HepG2 (cell line): ENCODE data around the gene SLC2A11. TPM values are rescaled to one million over a fixed set of nuclear protein-coding genes. Genes with fewer than 3 reads are reported as not detected.
A peak's percentile ranks its signal among the peaks of the same experiment; 100 is the strongest.

Experiments
- AGO2 ChIP-seq: fragments of 200-400 bp; formaldehyde crosslinking; optimal IDR thresholded peaks from 2 replicates; pipeline ENCODE3; 2017; ENCODE audit warnings: mild to moderate bottlenecking, low read depth, low read length, moderate library complexity
- ATAD3A ChIP-seq: sonication (generic); formaldehyde crosslinking; IDR thresholded peaks from 2 replicates; pipeline ENCODE4 v1.4.0; 2020; ENCODE audit warnings: missing genetic modification reagents
- EP300 ChIP-seq, 3 experiments: sonication (generic) in 1 of 3; formaldehyde crosslinking in 1 of 3; IDR thresholded peaks; 2 replicates each; pipeline versions ENCODE4 v1.5.1 to v1.6.1; 2011 to 2020; ENCODE audit warnings: low read depth in 2 of 3, low read length in 2 of 3, borderline replicate concordance in 1 of 3, improper control_type of control experiment in 1 of 3, mild to moderate bottlenecking in 1 of 3, missing genetic modification reagents in 1 of 3, moderate library complexity in 1 of 3
- FOXA1 ChIP-seq, 2 experiments: fragments of 450-650 bp in 1 of 2; sonication (generic) in 1 of 2; formaldehyde crosslinking in 1 of 2; IDR thresholded peaks; 2 replicates each; pipeline versions ENCODE4 v1.4.0 to v1.6.1; 2016 to 2020; ENCODE audit warnings: missing genetic modification reagents in 1 of 2
- FOXP1 ChIP-seq, 2 experiments: fragments of 450-650 bp in 1 of 2; IDR thresholded peaks; 2 replicates each; pipeline ENCODE4 v1.6.1; 2017 to 2018; ENCODE audit warnings: antibody characterized with exemption in 1 of 2
- MTF2 ChIP-seq: sonication (generic); formaldehyde crosslinking; IDR thresholded peaks from 2 replicates; pipeline ENCODE4 v1.5.0; 2020; ENCODE audit warnings: missing genetic modification reagents, borderline replicate concordance
- NKX3-1 ChIP-seq: sonication (generic); formaldehyde crosslinking; IDR thresholded peaks from 2 replicates; pipeline ENCODE4 v1.5.0; 2020; ENCODE audit warnings: missing genetic modification reagents
- NRL ChIP-seq: sonication (generic); formaldehyde crosslinking; IDR thresholded peaks from 2 replicates; pipeline ENCODE4 v1.5.0; 2020; ENCODE audit warnings: missing genetic modification reagents, mild to moderate bottlenecking, moderate library complexity, borderline replicate concordance
- PHF21A ChIP-seq: sonication (generic); formaldehyde crosslinking; IDR thresholded peaks from 2 replicates; pipeline ENCODE4 v1.5.0; 2020; ENCODE audit warnings: mild to moderate bottlenecking, missing genetic modification reagents
- PHF8 ChIP-seq: sonication (generic); formaldehyde crosslinking; IDR thresholded peaks from 2 replicates; pipeline ENCODE4 v1.5.0; 2020; ENCODE audit warnings: missing genetic modification reagents
- SSRP1 ChIP-seq: IDR thresholded peaks from 2 replicates; pipeline ENCODE4 v1.6.1; 2016; ENCODE audit warnings: control low read depth
- THAP11 ChIP-seq: IDR thresholded peaks from 2 replicates; pipeline ENCODE4 v1.6.1; 2016; ENCODE audit warnings: missing biosample characterization, missing genetic modification reagents
- XBP1 ChIP-seq: sonication (generic); formaldehyde crosslinking; IDR thresholded peaks from 2 replicates; pipeline ENCODE4 v1.5.0; 2020; ENCODE audit warnings: missing genetic modification reagents
- ZNF235 ChIP-seq: sonication (generic); formaldehyde crosslinking; IDR thresholded peaks from 2 replicates; pipeline ENCODE4 v1.8.1; 2023; ENCODE audit warnings: mild to moderate bottlenecking, missing genetic modification reagents, borderline replicate concordance
- ZNF317 ChIP-seq: sonication (generic); formaldehyde crosslinking; IDR thresholded peaks from 2 replicates; pipeline ENCODE4 v1.5.0; 2020; ENCODE audit warnings: mild to moderate bottlenecking, missing genetic modification reagents
- ZNF564 ChIP-seq: sonication (generic); formaldehyde crosslinking; IDR thresholded peaks from 2 replicates; pipeline ENCODE4 v1.8.1; 2023; ENCODE audit warnings: mild to moderate bottlenecking, missing genetic modification reagents
- ZNF569 ChIP-seq: sonication (generic); formaldehyde crosslinking; IDR thresholded peaks from 2 replicates; pipeline ENCODE4 v1.5.0; 2020; ENCODE audit warnings: mild to moderate bottlenecking, missing genetic modification reagents, moderate library complexity, borderline replicate concordance
- ZNF773 ChIP-seq: sonication (generic); formaldehyde crosslinking; IDR thresholded peaks from 2 replicates; pipeline ENCODE4 v1.4.0; 2020; ENCODE audit warnings: missing genetic modification reagents, borderline replicate concordance
- polyA plus RNA-seq, 8 experiments: library from polyadenylated mRNA; depleted of rRNA in 3 of 8; stranded (reverse) in 7 of 8; unstranded in 1 of 8; fragments of >200 nt; fragmentation: Illumina TruSeq in 4 of 8; extraction: Trizol in 4 of 8; gene quantifications; 2 replicates each; pipeline versions ENCODE4 v1.2.1 to v1.2.3, GENCODE V29; 2011 to 2016; ENCODE audit warnings: low read depth in 4 of 8, missing spikeins in 1 of 8, mixed read lengths in 1 of 8; ENCODE audit not compliant: insufficient read depth in 1 of 8
- total RNA-seq, 5 experiments: library from RNA; depleted of rRNA; stranded (reverse); fragments of >200 nt; fragmentation: Illumina TruSeq; extraction: Trizol; gene quantifications; 2 replicates each; pipeline ENCODE4 v1.2.3, GENCODE V29; 2016; ENCODE audit warnings: low read depth in 1 of 5
- TF ChIP-seq, protein P1 (sequence below): sonication (generic); formaldehyde crosslinking; IDR thresholded peaks from 2 replicates; pipeline ENCODE4 v1.4.0; 2020; ENCODE audit warnings: mild to moderate bottlenecking, missing genetic modification reagents
- TF ChIP-seq, protein P2 (sequence below): sonication (generic); formaldehyde crosslinking; IDR thresholded peaks from 2 replicates; pipeline ENCODE4 v1.4.0; 2020; ENCODE audit warnings: missing genetic modification reagents
- TF ChIP-seq, protein P3 (sequence below): sonication (generic); formaldehyde crosslinking; IDR thresholded peaks from 2 replicates; pipeline ENCODE4 v1.4.0; 2020; ENCODE audit warnings: low read depth, missing genetic modification reagents
- TF ChIP-seq, protein P4 (sequence below): sonication (generic); formaldehyde crosslinking; IDR thresholded peaks from 2 replicates; pipeline ENCODE4 v1.4.0; 2020; ENCODE audit warnings: missing genetic modification reagents; ENCODE audit errors: not compliant biosample characterization
- TF ChIP-seq, protein P5 (sequence below), 2 experiments: fragments of 450-650 bp in 1 of 2; sonication (generic) in 1 of 2; formaldehyde crosslinking; IDR thresholded peaks; 2 replicates each; pipeline versions ENCODE4 v1.5.0 to v1.8.0; 2020 to 2022; ENCODE audit warnings: mild to moderate bottlenecking in 1 of 2, missing genetic modification reagents in 1 of 2

The SLC2A11 gene
- total and polyA plus RNA-seq, 2 of the 13 experiments (the other 11 are each of a cell fraction or from before 2014, with no cell fraction given), result 15.2 to 15.4 TPM

DNA sequence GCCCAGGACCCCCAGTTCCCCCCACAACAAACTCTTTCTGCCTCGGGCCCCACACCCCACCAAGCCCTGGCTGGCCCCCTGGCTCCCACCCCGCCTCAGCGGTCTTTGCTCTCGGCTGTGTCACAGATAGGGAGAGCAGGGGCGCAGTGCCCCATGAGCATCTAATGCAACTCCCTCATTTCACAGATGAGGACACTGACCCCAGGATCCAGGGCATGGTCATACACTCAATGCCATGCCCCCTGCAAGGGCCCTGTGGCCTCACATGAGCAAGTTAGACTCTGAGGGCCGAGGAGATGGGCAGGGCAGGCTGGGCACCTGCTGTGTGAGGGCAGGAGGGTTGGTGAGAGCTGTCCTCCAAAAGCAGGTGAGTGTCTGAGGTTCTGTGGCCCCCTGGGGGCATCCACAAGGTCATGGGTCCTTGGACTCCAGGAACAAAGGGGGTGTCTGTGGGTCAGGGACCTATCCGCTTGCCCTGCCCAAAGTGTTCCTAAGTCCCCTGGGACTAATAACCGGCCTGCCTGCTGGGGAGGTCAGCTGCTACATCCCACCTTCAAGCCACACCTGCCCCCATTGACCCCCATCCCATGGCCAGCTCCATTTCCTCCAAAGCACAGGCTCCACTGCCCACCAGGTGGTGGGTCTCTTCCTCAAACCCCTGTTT lies 39.0 kb downstream of the SLC2A11 start (continued):
- TF ChIP-seq NRL (CRISPR knock-in tag), result no peak
- TF ChIP-seq MTF2 (CRISPR knock-in tag), result no peak
- peak; percentile 3; the same call in 1 of the 2 replicates for TF ChIP-seq PHF8 (CRISPR knock-in tag)
- peak; percentile 17; the same call in 1 of the 2 replicates for TF ChIP-seq ZNF235 (CRISPR knock-in tag)
- TF ChIP-seq, protein P1, sequence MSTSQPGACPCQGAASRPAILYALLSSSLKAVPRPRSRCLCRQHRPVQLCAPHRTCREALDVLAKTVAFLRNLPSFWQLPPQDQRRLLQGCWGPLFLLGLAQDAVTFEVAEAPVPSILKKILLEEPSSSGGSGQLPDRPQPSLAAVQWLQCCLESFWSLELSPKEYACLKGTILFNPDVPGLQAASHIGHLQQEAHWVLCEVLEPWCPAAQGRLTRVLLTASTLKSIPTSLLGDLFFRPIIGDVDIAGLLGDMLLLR (CRISPR knock-in tag), result no peak
- no peak for TF ChIP-seq FOXP1 (IDR thresholded peaks at IDR 0.05)
- no peak for TF ChIP-seq FOXP1 (CRISPR knock-in tag; IDR thresholded peaks at IDR 0.05)
- no peak for TF ChIP-seq THAP11 (CRISPR knock-in tag)
- TF ChIP-seq AGO2, result peak; percentile 89
- TF ChIP-seq SSRP1, result peak; percentile 66
- TF ChIP-seq ZNF317 (CRISPR knock-in tag), result no peak
- no peak for TF ChIP-seq PHF21A
- TF ChIP-seq, protein P2, sequence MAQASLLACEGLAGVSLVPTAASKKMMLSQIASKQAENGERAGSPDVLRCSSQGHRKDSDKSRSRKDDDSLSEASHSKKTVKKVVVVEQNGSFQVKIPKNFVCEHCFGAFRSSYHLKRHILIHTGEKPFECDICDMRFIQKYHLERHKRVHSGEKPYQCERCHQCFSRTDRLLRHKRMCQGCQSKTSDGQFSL (CRISPR knock-in tag), result no peak
- no peak for TF ChIP-seq ZNF773 (CRISPR knock-in tag)
- TF ChIP-seq, protein P3, sequence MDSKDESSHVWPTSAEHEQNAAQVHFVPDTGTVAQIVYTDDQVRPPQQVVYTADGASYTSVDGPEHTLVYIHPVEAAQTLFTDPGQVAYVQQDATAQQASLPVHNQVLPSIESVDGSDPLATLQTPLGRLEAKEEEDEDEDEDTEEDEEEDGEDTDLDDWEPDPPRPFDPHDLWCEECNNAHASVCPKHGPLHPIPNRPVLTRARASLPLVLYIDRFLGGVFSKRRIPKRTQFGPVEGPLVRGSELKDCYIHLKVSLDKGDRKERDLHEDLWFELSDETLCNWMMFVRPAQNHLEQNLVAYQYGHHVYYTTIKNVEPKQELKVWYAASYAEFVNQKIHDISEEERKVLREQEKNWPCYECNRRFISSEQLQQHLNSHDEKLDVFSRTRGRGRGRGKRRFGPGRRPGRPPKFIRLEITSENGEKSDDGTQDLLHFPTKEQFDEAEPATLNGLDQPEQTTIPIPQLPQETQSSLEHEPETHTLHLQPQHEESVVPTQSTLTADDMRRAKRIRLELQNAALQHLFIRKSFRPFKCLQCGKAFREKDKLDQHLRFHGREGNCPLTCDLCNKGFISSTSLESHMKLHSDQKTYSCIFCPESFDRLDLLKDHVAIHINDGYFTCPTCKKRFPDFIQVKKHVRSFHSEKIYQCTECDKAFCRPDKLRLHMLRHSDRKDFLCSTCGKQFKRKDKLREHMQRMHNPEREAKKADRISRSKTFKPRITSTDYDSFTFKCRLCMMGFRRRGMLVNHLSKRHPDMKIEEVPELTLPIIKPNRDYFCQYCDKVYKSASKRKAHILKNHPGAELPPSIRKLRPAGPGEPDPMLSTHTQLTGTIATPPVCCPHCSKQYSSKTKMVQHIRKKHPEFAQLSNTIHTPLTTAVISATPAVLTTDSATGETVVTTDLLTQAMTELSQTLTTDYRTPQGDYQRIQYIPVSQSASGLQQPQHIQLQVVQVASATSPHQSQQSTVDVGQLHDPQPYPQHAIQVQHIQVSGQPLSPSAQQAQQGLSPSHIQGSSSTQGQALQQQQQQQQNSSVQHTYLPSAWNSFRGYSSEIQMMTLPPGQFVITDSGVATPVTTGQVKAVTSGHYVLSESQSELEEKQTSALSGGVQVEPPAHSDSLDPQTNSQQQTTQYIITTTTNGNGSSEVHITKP (CRISPR knock-in tag), result no peak
- TF ChIP-seq ATAD3A (CRISPR knock-in tag), result no peak
- TF ChIP-seq FOXA1 (IDR thresholded peaks at IDR 0.05), result no peak
- TF ChIP-seq FOXA1 (CRISPR knock-in tag; IDR thresholded peaks at IDR 0.05), result no peak
- TF ChIP-seq XBP1 (CRISPR knock-in tag), result no peak
- no peak for TF ChIP-seq NKX3-1 (CRISPR knock-in tag)
- TF ChIP-seq, protein P4, sequence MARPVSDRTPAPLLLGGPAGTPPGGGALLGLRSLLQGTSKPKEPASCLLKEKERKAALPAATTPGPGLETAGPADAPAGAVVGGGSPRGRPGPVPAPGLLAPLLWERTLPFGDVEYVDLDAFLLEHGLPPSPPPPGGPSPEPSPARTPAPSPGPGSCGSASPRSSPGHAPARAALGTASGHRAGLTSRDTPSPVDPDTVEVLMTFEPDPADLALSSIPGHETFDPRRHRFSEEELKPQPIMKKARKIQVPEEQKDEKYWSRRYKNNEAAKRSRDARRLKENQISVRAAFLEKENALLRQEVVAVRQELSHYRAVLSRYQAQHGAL (CRISPR knock-in tag), result no peak
- TF ChIP-seq EP300 (IDR thresholded peaks at IDR 0.05; ENCODE audit: low read depth in 2 of 2, low read length in 2 of 2), result no peak
- TF ChIP-seq EP300 (CRISPR knock-in tag; IDR thresholded peaks at IDR 0.05; ENCODE audit: borderline replicate concordance), result no peak
- no peak for TF ChIP-seq ZNF569 (CRISPR knock-in tag)
- no peak for TF ChIP-seq ZNF564 (CRISPR knock-in tag)
- TF ChIP-seq, protein P5, sequence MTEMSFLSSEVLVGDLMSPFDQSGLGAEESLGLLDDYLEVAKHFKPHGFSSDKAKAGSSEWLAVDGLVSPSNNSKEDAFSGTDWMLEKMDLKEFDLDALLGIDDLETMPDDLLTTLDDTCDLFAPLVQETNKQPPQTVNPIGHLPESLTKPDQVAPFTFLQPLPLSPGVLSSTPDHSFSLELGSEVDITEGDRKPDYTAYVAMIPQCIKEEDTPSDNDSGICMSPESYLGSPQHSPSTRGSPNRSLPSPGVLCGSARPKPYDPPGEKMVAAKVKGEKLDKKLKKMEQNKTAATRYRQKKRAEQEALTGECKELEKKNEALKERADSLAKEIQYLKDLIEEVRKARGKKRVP (CRISPR knock-in tag; IDR thresholded peaks at IDR 0.05), result no peak
